COLO668 (cell line): ENCODE results near the gene PCSK1N.

Experiments used
- DNase-seq: peaks from one replicate; lab custom pipeline; 2025; ENCODE audit not compliant: unreplicated experiment; lab: John Stamatoyannopoulos, UW

The PCSK1N gene

DNA sequence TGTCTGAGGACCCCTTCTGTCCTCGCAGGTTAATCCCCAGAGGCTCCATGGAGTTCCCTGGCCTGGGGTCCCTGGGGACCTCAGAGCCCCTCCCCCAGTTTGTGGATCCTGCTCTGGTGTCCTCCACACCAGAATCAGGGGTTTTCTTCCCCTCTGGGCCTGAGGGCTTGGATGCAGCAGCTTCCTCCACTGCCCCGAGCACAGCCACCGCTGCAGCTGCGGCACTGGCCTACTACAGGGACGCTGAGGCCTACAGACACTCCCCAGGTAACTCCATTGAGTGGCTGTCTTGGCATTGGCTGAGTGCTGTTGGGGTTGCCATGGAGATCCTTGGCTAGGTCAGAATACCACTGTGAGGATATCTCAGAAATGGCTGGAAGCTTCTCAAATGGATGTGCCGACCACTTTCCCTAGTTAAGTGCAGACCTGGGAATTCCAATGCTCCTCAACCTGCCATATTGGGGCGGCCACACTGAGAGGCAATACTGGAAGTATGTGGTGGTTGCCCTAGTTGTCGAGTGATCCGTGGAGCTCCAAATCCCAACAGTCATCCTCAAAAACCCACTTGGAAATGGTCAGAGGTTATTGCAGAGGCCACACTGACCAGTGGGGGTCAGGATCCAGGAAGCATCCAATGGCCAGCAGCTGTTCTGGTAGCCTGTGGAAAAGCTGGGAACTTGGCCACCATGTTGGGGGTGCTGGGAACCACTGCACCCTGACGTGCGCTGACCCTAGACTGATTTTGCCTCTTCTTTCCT lies 44.2 kb downstream of the PCSK1N start:
- DNase-seq, result no peak

DNA sequence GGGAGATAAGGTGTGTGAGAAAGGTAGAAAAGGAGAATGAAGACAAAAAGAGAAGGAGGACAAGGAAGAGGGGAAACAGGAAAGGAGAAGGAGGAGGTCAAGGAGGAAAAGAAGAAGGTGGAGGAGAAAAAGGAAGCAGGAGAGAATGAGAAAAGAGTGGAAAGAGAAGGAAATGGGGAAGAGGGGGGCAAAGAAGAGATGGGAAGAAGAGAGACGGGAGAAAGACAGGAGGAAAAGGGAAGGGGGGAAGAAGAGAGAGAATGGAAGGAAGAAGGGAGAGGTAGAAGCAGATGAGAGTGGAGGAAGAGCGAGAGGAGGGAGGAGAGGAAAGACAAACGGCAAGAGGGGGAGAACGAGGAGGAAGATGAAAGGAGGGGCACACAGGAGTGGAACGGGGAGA lies 44.9 kb downstream of the PCSK1N start:
- DNase-seq, result no peak

DNA sequence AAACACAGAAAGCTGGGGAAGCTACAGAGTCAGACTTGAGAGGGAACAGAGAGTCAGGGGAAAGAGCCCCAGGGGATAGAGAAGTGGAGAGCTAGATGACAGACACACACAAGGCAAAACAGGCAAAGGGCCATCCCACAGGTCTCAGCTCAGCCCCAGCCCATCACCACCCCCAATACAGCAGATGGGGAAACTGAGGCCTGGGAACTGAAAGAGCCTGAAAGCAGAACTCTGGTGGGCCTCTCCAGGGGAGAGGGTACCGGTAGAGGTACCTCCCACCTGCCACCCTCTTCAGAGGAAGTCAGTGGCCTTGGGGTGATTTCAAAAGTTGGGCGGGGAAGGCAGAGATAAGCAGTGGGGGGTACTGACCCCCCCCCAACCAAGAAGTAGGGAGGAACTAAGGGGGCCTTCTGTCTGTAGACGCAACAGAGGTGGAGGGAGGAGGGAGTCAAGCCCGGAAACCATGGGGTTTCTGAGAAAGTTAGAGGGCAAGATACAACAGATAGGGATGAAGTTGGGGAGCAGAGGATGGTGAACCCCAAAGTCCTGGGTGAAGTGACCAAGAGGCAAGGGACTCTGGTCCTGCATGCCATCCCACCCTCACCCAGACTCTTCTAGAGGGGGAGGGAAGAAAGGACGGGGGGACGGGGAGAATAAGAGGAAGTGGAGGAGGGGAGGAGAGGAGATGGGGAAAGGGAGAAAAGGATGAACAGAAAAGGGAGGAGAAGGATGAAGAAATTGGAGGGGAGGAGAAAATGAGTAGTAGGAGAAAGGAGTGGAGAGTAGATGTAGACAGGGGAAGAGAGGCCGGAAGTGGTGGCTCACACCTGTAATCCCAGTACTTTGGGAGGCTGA lies 45.8 kb downstream of the PCSK1N start:
- no peak for DNase-seq

DNA sequence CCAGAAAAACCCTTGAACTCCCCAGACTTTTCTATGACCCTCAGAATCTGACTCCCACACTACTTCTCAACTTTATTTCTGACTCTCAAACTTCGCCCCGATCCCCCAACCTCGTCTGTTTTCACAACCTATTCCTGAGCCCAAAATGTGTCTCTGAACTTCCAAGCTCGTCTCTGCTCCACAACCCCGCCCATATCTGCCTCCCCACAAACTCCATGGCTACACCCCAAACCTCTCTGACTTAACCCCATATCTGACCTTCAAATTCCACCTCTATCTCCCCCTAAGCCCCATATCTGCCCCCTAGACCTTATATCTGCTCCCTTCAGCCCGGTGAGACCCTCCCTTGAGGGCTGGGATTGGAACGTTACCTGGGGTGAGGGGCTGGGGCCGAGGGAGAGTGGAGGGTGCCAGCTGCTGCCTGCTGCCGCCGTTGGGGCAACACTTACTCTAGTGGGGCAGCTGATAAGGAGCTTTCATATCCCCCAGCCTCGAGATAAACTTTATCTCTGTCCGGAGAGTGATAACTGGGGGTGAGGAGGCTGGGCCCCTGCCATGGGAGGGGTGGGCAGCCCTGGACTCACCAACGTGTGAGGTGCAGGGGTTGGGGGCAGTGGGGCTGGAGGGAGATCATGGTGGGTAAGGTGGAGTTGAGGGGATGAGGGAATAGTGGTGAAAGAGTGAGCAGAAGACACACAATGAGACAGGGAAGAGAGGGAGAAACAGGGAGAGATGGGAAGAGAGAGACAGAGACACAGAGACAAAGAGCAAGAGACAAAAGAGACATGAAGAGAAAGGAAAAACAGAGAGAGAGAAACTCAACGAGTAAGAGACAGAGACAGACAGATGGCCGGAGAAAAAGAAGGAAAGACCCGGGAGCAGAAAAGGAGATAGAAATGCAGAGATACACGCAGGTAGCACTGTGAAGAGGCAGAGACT lies 47.6 kb downstream of the PCSK1N start:
- DNase-seq, result no peak

- no peak for DNase-seq
These were observed 48.4 kb downstream of the PCSK1N start for GRCh38 chrX:48786825-48787504.

- DNase-seq, result no peak
These were observed 49.0 kb downstream of the PCSK1N start, which contains the start of gene GATA1 for GRCh38 chrX:48786341-48786800. GATA1 (plus strand) TSS chrX:48786590; CDS start chrX:48791110, 4,520 bp downstream.

DNA sequence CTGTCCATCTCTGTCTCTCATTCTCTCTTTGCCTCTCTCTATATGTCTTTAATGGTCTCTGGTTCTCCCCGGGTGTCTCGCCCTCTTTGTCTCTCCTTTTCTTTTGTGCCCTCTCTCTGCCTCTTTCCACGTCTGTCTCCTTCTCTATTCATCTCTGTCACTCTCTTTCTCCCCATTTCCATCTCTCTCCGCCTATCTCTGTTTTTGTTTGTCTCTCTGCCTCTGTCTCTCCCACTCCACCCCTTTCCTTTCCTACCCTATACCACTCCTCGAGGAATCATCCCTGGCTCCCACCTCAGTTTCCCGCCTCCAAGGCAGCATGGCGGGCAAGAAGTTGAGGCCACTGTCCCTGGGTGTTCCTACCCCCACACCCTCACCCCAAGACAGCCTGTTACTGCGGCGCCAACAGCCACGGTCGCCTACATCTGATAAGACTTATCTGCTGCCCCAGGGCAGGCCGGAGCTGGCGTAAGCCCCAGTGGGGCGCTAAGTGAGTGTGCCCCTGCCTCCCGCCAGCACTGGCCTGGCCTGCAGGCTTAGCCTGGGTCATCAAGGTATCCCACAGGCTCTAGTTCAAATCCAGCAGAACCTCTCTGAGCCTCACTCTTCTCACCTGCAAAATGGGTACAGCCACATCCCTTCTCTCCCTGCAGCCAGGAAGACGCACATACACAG lies 49.7 kb downstream of the PCSK1N start:
- DNase-seq, result no peak

DNA sequence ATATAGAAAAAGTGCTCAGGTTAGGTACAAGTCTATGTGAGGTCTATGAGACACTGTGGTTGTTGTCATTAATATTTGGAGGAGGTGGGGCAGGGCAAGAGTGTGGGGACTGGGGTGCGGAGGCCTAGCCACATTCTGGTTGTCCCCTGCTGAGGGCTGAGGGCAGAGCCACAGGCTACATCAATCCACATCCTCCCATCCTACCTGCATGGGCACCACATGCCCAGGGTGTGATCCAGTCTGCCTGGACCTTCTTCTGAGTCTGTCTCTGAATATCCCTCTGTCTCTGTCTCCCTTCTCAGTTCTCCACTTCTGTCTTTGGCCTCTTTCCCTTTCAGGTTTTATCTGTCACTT lies 50.2 kb downstream of the PCSK1N start:
- DNase-seq, result no peak

- no peak for DNase-seq
These were observed 50.7 kb downstream of the PCSK1N start for GRCh38 chrX:48784726-48785125.

DNA sequence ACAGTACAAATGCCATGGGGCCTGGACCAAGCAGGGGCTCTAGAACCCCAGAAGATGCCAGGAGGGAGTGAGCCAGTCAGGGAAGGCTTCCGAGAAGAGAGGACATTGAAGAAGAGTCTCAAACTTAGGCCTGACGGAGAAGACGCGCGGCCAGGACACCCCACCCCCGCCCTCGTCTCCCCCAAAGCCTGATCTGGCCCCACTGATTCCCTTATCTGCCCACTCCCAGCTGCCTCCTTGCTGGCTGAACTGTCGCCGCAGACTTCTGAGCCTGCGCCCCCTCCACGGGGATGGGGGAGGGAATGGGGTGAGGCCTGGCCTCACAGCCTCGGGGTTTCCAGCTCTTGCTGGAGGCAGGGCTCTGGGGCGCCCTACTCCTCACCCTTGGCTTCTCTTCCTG lies 52.6 kb downstream of the PCSK1N start:
- no peak for DNase-seq

DNA sequence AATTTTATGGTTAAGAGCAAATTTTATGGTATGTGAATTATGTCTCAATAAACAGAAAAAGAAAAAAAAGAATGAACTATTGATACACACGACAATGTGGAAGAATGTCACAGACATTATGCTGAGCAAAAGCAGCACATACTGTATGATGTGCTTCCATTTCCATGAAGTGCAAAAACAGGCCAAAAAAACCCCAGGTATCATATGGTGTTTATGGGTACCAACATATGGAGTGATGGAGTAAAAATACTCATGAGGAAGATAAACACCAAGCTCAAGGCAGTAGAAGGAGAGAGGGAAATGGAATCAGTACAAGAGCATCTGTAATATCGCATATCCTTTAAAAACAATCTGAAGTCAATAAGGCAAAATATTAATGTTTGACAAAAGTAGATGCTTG lies 53.2 kb downstream of the PCSK1N start:
- DNase-seq, result no peak

DNA sequence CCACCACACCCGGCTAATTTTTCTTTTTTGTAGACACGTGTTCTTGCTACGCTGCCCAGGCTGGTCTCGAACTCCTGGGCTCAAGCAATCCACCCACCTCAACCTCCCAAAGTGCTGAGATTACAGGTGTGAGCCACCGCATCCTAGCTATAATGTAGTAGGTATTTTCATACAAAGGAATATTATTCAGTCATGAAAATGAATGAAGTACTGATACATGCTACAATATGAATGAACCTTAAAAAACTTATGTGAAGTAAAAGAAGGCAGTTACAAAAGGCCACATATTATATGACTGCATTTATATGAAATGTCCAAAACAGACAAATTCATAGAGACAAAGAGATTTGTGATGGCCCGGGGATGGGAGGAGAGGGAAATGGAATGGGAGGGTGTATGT lies 53.7 kb downstream of the PCSK1N start:
- no peak for DNase-seq
